Measurements from ENCODE around the gene GIMAP1. TPM values are rescaled to one million over a fixed set of nuclear protein-coding genes. Genes with fewer than 3 reads are reported as not detected.

Gene GIMAP1
- polyA plus RNA-seq, 1 of the 3 experiments (the other 2 are of a cell fraction): not detected

DNA sequence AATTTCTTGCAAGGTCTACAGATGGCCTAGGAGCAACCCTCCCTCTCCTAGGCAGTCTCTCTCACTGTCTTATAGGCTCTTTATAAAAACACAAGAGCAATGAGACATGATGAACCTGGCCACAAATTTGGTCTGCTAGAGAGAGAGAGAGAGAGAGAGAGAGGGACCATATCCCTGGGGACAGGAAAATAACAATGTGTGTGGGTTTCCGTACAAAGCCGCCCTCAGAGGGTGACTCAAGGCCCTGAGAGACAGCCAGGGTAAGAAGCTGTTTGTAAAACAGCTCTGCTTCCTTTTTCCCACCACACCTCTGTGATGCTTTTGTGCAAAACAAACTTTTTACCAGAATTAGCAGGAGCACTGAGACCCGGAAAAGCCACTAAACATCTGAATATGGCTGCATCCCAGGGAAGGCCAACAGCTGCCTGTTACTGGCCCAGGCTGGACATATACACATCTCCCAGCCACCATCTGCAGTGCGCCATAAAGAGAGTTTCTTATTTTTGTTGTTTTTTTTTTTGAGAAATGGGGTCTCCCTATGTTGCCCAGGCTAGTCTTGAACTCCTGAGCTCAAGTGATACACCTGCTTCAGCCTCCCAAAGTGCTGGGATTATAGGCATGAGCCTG, 39.2 kb downstream of the GIMAP1 start:
- H4K20me1 ChIP-seq (ENCODE audit: insufficient read depth): no peaks in the 10 kb centered on the region
- no peak overlapping the region for H3K27ac ChIP-seq (ENCODE audit: low read depth in 2 of 2, low read length in 1 of 2)
- H3K27me3 ChIP-seq (ENCODE audit: insufficient read depth): peaks cover 8% of the 10 kb centered on the region; the same call in 1 of the 2 replicates
- no peaks in the 10 kb centered on the region for H3K9me2 ChIP-seq
- no peaks in the 10 kb centered on the region for H3K79me2 ChIP-seq (ENCODE audit: insufficient read depth)
- H3K4me2 ChIP-seq: no peak overlapping the region
- no peaks in the 10 kb centered on the region for H3K9me3 ChIP-seq
- H3K4me1 ChIP-seq (ENCODE audit: control insufficient read depth in 1 of 2, insufficient read depth in 2 of 2, low read depth in 1 of 2, low read length in 1 of 2): no peaks in the 10 kb centered on the region
- no peak overlapping the region for H3K4me3 ChIP-seq (ENCODE audit: low read depth in 2 of 2, low read length in 1 of 2)
- WGBS (ENCODE audit: low lambda C conversion rate): 43% methylated on average over 4 of the region's 4 CpGs
- peaks cover 3% of the 10 kb centered on the region for H3F3A ChIP-seq (replicated peaks; ENCODE audit: insufficient read depth)
- no peak overlapping the region for H2AFZ ChIP-seq (ENCODE audit: low read depth)
- POLR2A ChIA-PET: no interaction called here
- no peak for TF ChIP-seq RXRA (IDR thresholded peaks at IDR 0.05; ENCODE audit: borderline replicate concordance, low read depth)
- TF ChIP-seq GABPA (IDR thresholded peaks at IDR 0.05; ENCODE audit: low read depth): no peak
- TF ChIP-seq YY1 (IDR thresholded peaks at IDR 0.05; ENCODE audit: low read depth): no peak
- TF ChIP-seq, protein P1, sequence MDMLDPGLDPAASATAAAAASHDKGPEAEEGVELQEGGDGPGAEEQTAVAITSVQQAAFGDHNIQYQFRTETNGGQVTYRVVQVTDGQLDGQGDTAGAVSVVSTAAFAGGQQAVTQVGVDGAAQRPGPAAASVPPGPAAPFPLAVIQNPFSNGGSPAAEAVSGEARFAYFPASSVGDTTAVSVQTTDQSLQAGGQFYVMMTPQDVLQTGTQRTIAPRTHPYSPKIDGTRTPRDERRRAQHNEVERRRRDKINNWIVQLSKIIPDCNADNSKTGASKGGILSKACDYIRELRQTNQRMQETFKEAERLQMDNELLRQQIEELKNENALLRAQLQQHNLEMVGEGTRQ (IDR thresholded peaks at IDR 0.05; ENCODE audit: borderline replicate concordance, low read depth, low read length): no peak
- TF ChIP-seq SMC3 (IDR thresholded peaks at IDR 0.05; ENCODE audit: low read depth, low read length): no peak
- TF ChIP-seq, protein P2, sequence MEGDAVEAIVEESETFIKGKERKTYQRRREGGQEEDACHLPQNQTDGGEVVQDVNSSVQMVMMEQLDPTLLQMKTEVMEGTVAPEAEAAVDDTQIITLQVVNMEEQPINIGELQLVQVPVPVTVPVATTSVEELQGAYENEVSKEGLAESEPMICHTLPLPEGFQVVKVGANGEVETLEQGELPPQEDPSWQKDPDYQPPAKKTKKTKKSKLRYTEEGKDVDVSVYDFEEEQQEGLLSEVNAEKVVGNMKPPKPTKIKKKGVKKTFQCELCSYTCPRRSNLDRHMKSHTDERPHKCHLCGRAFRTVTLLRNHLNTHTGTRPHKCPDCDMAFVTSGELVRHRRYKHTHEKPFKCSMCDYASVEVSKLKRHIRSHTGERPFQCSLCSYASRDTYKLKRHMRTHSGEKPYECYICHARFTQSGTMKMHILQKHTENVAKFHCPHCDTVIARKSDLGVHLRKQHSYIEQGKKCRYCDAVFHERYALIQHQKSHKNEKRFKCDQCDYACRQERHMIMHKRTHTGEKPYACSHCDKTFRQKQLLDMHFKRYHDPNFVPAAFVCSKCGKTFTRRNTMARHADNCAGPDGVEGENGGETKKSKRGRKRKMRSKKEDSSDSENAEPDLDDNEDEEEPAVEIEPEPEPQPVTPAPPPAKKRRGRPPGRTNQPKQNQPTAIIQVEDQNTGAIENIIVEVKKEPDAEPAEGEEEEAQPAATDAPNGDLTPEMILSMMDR (IDR thresholded peaks at IDR 0.05): no peak
- no peak for TF ChIP-seq NFIC (IDR thresholded peaks at IDR 0.05; ENCODE audit: borderline replicate concordance)
- no peak for TF ChIP-seq GATA2 (CRISPR knock-in tag; IDR thresholded peaks at IDR 0.05)
- no peak for TF ChIP-seq RFX5 (IDR thresholded peaks at IDR 0.05; ENCODE audit: low read length)
- TF ChIP-seq TEAD4 (IDR thresholded peaks at IDR 0.05; ENCODE audit: borderline replicate concordance, insufficient read depth): no peak
- TF ChIP-seq FOXJ3 (CRISPR knock-in tag; IDR thresholded peaks at IDR 0.05): no peak
- TF ChIP-seq, protein P3, sequence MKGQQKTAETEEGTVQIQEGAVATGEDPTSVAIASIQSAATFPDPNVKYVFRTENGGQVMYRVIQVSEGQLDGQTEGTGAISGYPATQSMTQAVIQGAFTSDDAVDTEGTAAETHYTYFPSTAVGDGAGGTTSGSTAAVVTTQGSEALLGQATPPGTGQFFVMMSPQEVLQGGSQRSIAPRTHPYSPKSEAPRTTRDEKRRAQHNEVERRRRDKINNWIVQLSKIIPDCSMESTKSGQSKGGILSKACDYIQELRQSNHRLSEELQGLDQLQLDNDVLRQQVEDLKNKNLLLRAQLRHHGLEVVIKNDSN (IDR thresholded peaks at IDR 0.05; ENCODE audit: borderline replicate concordance, low read depth): no peak
- no peak for TF ChIP-seq JUND (IDR thresholded peaks at IDR 0.05)
- CTCF ChIA-PET: interaction anchor here (0.6 to 1.7 kb wide), 7 partner anchors 9 to 334 kb away, joined by 3 to 7 read pairs (median 4); no protein-coding TSS in a partner anchor
- H3K36me3 ChIP-seq (replicated peaks in 1 of 2; ENCODE audit: control insufficient read depth in 1 of 2, insufficient read depth in 2 of 2, low read length in 1 of 2): no peaks in the 10 kb centered on the region
- no peak overlapping the region for H3K9ac ChIP-seq
- DNase-seq: no peak

DNA sequence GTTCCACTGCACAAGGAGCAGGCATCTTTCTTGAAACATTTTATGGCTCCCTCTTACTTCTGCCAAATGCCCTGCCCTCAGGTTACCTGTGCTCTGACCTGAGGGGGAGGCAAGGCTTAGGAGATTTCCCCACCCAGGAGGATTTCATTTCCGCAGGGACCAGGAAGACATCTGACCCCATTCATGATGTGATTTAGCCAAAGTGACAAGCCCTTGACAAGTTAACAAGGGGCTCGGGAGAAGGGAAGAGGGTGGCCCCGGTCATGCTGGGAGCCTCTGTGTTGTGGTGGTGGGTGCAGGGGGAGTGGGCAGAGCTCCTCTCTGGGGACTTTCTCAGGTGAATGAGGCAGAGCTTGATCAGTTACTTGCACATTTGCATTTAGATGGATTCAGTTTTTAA, 39.8 kb downstream of the GIMAP1 start:
- no peaks in the 10 kb centered on the region for H3K36me3 ChIP-seq (replicated peaks in 1 of 2; ENCODE audit: control insufficient read depth in 1 of 2, insufficient read depth in 2 of 2, low read length in 1 of 2)
- 43% methylated on average over 3 of the region's 3 CpGs for WGBS (ENCODE audit: low lambda C conversion rate)
- POLR2A ChIA-PET: no interaction called here
- no peaks in the 10 kb centered on the region for H3K9me2 ChIP-seq
- no peak overlapping the region for H2AFZ ChIP-seq (ENCODE audit: low read depth)
- DNase-seq: no peak
- H3K4me1 ChIP-seq (ENCODE audit: control insufficient read depth in 1 of 2, insufficient read depth in 2 of 2, low read depth in 1 of 2, low read length in 1 of 2): no peaks in the 10 kb centered on the region
- no peak overlapping the region for H3K27ac ChIP-seq (ENCODE audit: low read depth in 2 of 2, low read length in 1 of 2)
- H3K27me3 ChIP-seq (ENCODE audit: insufficient read depth): peaks cover 8% of the 10 kb centered on the region; the same call in 1 of the 2 replicates
- no peak overlapping the region for H3K4me3 ChIP-seq (ENCODE audit: low read depth in 2 of 2, low read length in 1 of 2)
- H4K20me1 ChIP-seq (ENCODE audit: insufficient read depth): no peaks in the 10 kb centered on the region
- H3K4me2 ChIP-seq: no peak overlapping the region
- H3K9ac ChIP-seq: no peak overlapping the region
- H3K9me3 ChIP-seq: no peaks in the 10 kb centered on the region
- no peaks in the 10 kb centered on the region for H3K79me2 ChIP-seq (ENCODE audit: insufficient read depth)
- CTCF ChIA-PET: interaction anchor here (0.6 to 1.7 kb wide), 8 partner anchors 10 to 335 kb away, joined by 3 to 7 read pairs (median 4); partner anchors contain the start of gene GIMAP5
- H3F3A ChIP-seq (replicated peaks; ENCODE audit: insufficient read depth): peaks cover 3% of the 10 kb centered on the region
- no peak for TF ChIP-seq GABPA (IDR thresholded peaks at IDR 0.05; ENCODE audit: low read depth)
- no peak for TF ChIP-seq TEAD4 (IDR thresholded peaks at IDR 0.05; ENCODE audit: borderline replicate concordance, insufficient read depth)
- no peak for TF ChIP-seq JUND (IDR thresholded peaks at IDR 0.05)
- TF ChIP-seq, protein P3 (IDR thresholded peaks at IDR 0.05; ENCODE audit: borderline replicate concordance, low read depth): no peak
- TF ChIP-seq POLR2AphosphoS5 (IDR thresholded peaks at IDR 0.05; ENCODE audit: low read depth, low read length): no peak
- TF ChIP-seq, protein P4, sequence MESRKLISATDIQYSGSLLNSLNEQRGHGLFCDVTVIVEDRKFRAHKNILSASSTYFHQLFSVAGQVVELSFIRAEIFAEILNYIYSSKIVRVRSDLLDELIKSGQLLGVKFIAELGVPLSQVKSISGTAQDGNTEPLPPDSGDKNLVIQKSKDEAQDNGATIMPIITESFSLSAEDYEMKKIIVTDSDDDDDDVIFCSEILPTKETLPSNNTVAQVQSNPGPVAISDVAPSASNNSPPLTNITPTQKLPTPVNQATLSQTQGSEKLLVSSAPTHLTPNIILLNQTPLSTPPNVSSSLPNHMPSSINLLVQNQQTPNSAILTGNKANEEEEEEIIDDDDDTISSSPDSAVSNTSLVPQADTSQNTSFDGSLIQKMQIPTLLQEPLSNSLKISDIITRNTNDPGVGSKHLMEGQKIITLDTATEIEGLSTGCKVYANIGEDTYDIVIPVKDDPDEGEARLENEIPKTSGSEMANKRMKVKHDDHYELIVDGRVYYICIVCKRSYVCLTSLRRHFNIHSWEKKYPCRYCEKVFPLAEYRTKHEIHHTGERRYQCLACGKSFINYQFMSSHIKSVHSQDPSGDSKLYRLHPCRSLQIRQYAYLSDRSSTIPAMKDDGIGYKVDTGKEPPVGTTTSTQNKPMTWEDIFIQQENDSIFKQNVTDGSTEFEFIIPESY (IDR thresholded peaks at IDR 0.05; ENCODE audit: borderline replicate concordance, low read depth): no peak
- TF ChIP-seq RXRA (IDR thresholded peaks at IDR 0.05; ENCODE audit: borderline replicate concordance, low read depth): no peak
- TF ChIP-seq EP300 (IDR thresholded peaks at IDR 0.05; ENCODE audit: borderline replicate concordance in 1 of 2, low read depth in 1 of 2, low read length in 1 of 2): no peak
- no peak for TF ChIP-seq RCOR1 (IDR thresholded peaks at IDR 0.05; ENCODE audit: low read length)
- TF ChIP-seq RAD21 (IDR thresholded peaks at IDR 0.05; ENCODE audit: low read length): no peak
- TF ChIP-seq FOXM1 (IDR thresholded peaks at IDR 0.05; ENCODE audit: low read depth): no peak

Data from SK-N-SH (cell line).